Loucy (cell line): ENCODE data around the gene SLF2.

Experiments
- H2AFZ ChIP-seq: fragments of 200-600 bp; sonication (generic); 2 replicates; pipeline ENCODE4 v1.6.0; 2016; ENCODE audit warnings: antibody characterized with exemption, mild to moderate bottlenecking, low read length, moderate library complexity
- H3F3A ChIP-seq: fragments of 200-600 bp; 2 replicates; pipeline ENCODE4 v1.6.0; 2016; ENCODE audit warnings: antibody characterized with exemption, low read depth, mild to moderate bottlenecking
- H3K27me3 ChIP-seq: fragments of 200-600 bp; sonication (generic); 2 replicates; pipeline ENCODE4 v1.6.1; 2014; ENCODE audit warnings: low read length, mild to moderate bottlenecking; ENCODE audit not compliant: insufficient read depth, poor library complexity, severe bottlenecking
- H3K36me3 ChIP-seq: fragments of 200-600 bp; sonication (generic); 2 replicates; pipeline ENCODE4 v1.6.1; 2016; ENCODE audit warnings: low read length; ENCODE audit not compliant: insufficient read depth
- H3K4me1 ChIP-seq: fragments of 200-600 bp; sonication (generic); 2 replicates; pipeline ENCODE4 v1.5.1; 2014; ENCODE audit warnings: low read length, mild to moderate bottlenecking; ENCODE audit not compliant: insufficient read depth, poor library complexity, severe bottlenecking
- H3K4me2 ChIP-seq: fragments of 200-600 bp; sonication (generic); 2 replicates; pipeline ENCODE4 v1.6.0; 2014; ENCODE audit warnings: antibody characterized with exemption, low read length, low read depth, mild to moderate bottlenecking; ENCODE audit not compliant: poor library complexity, severe bottlenecking
- H3K4me3 ChIP-seq: fragments of 200-600 bp; sonication (generic); 2 replicates; pipeline ENCODE4 v1.5.1; 2014; ENCODE audit warnings: low read length, mild to moderate bottlenecking, mixed read lengths; ENCODE audit not compliant: poor library complexity, severe bottlenecking
- H3K79me2 ChIP-seq: fragments of 200-600 bp; sonication (generic); 2 replicates; pipeline ENCODE4 v1.6.1; 2014; ENCODE audit warnings: low read length; ENCODE audit not compliant: insufficient read depth
- H3K9ac ChIP-seq: fragments of 200-600 bp; sonication (generic); 2 replicates; pipeline ENCODE4 v1.6.0; 2014; ENCODE audit warnings: mild to moderate bottlenecking, low read depth, low read length, moderate library complexity; ENCODE audit not compliant: poor library complexity, severe bottlenecking
- H3K9me2 ChIP-seq: fragments of 200-600 bp; sonication (generic); replicated peaks from 2 replicates; pipeline ENCODE4 v1.6.1; 2016; ENCODE audit warnings: low read depth, low read length, mixed read lengths
- H3K9me3 ChIP-seq: fragments of 200-600 bp; sonication (generic); 2 replicates; pipeline ENCODE4 v1.6.1; 2014; ENCODE audit warnings: mild to moderate bottlenecking, antibody characterized with exemption, low read length, low read depth; ENCODE audit not compliant: insufficient read depth
- H4K20me1 ChIP-seq: fragments of 200-600 bp; sonication (generic); 2 replicates; pipeline ENCODE4 v1.6.0; 2014; ENCODE audit warnings: antibody characterized with exemption, low read length, mild to moderate bottlenecking; ENCODE audit not compliant: insufficient read depth, poor library complexity, severe bottlenecking
- EZH2phosphoT487 ChIP-seq: fragments of 200-600 bp; IDR thresholded peaks from 2 replicates; pipeline ENCODE4 v1.6.1; 2018; ENCODE audit warnings: antibody characterized with exemption, mild to moderate bottlenecking, moderate library complexity, borderline replicate concordance
- TF ChIP-seq, protein P1 (sequence below): fragments of 200-600 bp; sonication (generic); conservative IDR thresholded peaks from 2 replicates; pipeline ENCODE4 v1.5.1; 2014; ENCODE audit warnings: mild to moderate bottlenecking, antibody characterized with exemption, low read length

Gene SLF2

DNA sequence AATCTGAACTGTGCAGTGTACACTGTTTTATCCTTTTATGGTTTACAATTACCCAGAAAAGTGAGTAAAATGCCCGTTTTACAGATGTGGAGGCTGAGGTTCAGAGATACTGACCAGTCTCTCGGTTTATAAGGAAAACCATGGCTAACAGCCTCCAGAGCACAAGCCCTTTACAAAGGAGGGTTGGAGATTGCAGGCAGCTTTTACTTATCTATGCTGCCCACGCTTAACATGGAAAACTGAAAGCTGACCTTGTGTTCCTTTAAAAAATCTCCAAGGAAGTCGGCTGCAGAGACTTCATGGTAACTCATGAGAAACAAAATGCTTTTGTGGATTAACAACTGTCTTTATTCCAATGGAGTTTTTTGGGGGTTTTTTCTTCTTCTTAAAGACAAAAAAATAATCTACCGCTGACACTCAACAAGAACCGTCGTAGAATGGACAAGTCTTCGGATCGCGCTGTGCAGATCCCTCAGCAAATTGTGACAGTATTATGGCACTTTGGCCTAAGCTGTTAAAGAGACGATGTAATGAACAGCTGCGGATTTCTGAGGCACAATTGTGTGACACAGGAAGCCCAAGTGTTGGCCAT, 654 bp upstream of the SLF2 start:
- Histone ChIP-seq H4K20me1 (peaks cover 38% of the 10 kb centered on the region), H3K9me2 (no peaks in the 10 kb centered on the region), H3K27me3 (no peaks in the 10 kb centered on the region), H3K4me2 (peak overlapping the region; percentile 90), H3K4me1 (peaks cover 74% of the 10 kb centered on the region), H3K36me3 (peaks cover 7% of the 10 kb centered on the region; the same call in 1 of the 2 replicates), H2AFZ (peak overlapping the region; percentile 75), H3F3A (0 out of 2 replicates have a peak, but pooled peaks cover 2% of the 10 kb centered on the region), H3K9me3 (no peaks in the 10 kb centered on the region), H3K9ac (peak overlapping the region; percentile 95), H3K4me3 (peak overlapping the region; percentile 88), H3K79me2 (peaks cover 46% of the 10 kb centered on the region)
- no peak for TF ChIP-seq EZH2phosphoT487
- TF ChIP-seq, protein P1, sequence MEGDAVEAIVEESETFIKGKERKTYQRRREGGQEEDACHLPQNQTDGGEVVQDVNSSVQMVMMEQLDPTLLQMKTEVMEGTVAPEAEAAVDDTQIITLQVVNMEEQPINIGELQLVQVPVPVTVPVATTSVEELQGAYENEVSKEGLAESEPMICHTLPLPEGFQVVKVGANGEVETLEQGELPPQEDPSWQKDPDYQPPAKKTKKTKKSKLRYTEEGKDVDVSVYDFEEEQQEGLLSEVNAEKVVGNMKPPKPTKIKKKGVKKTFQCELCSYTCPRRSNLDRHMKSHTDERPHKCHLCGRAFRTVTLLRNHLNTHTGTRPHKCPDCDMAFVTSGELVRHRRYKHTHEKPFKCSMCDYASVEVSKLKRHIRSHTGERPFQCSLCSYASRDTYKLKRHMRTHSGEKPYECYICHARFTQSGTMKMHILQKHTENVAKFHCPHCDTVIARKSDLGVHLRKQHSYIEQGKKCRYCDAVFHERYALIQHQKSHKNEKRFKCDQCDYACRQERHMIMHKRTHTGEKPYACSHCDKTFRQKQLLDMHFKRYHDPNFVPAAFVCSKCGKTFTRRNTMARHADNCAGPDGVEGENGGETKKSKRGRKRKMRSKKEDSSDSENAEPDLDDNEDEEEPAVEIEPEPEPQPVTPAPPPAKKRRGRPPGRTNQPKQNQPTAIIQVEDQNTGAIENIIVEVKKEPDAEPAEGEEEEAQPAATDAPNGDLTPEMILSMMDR: no peak

GRCh38 chr10:100913470-100913865, 705 bp downstream of the SLF2 start:
- Histone ChIP-seq H3K36me3 (peaks cover 19% of the 10 kb centered on the region), H3K4me1 (peaks cover 60% of the 10 kb centered on the region), H3K79me2 (peaks cover 54% of the 10 kb centered on the region), H3K4me2 (peak overlapping the region; percentile 90), H3K4me3 (peak overlapping the region; percentile 88), H4K20me1 (peaks cover 50% of the 10 kb centered on the region), H3K9me3 (no peaks in the 10 kb centered on the region), H2AFZ (no peak overlapping the region), H3K9ac (peak overlapping the region; percentile 95), H3K9me2 (no peaks in the 10 kb centered on the region), H3K27me3 (no peaks in the 10 kb centered on the region), H3F3A (0 out of 2 replicates have a peak, but pooled peaks cover 5% of the 10 kb centered on the region)
- TF ChIP-seq EZH2phosphoT487: no peak
- TF ChIP-seq, protein P1: no peak

GRCh38 chr10:100917071-100917470, 4.3 kb downstream of the SLF2 start:
- Histone ChIP-seq H3K4me2 (peak overlapping the region; percentile 48), H3K36me3 (peaks cover 36% of the 10 kb centered on the region), H3K9me2 (no peaks in the 10 kb centered on the region), H2AFZ (no peak overlapping the region), H3F3A (0 out of 2 replicates have a peak, but pooled peaks cover 3% of the 10 kb centered on the region), H4K20me1 (peaks cover 60% of the 10 kb centered on the region), H3K9ac (no peak overlapping the region), H3K9me3 (no peaks in the 10 kb centered on the region), H3K4me1 (peaks cover 37% of the 10 kb centered on the region), H3K27me3 (no peaks in the 10 kb centered on the region), H3K4me3 (no peak overlapping the region), H3K79me2 (peaks cover 55% of the 10 kb centered on the region)
- TF ChIP-seq, protein P1: no peak
- no peak for TF ChIP-seq EZH2phosphoT487
